NCI-H460 (cell line): Measurements from ENCODE around the gene LITAF. TPM values are rescaled to one million over a fixed set of nuclear protein-coding genes. Genes with fewer than 3 reads are reported as not detected.

ENCODE experiments used
- DNase-seq: peaks from one replicate; pipeline ENCODE4 v3.0.0-alpha.2; 2016; ENCODE audit warnings: low read depth; ENCODE audit errors: extremely low read depth
- total RNA-seq: library from RNA; depleted of rRNA; stranded (reverse); fragments of >200 nt; shearing (Covaris generic); gene quantifications from 2 replicates; pipeline ENCODE4 v1.2.3, GENCODE V29; 2014

LITAF gene
- total RNA-seq, 1 experiment from 2014 or later: 63.5 TPM

- no peak for DNase-seq
Measured at GRCh38 chr16:11556945-11557720, 29.6 kb downstream of the LITAF start.

GRCh38 chr16:11556214-11556819 is 30.4 kb downstream of the LITAF start:
- no peak for DNase-seq

GRCh38 chr16:11554053-11554452 is 32.7 kb downstream of the LITAF start:
- no peak for DNase-seq

- DNase-seq: no peak
Measured at GRCh38 chr16:11553371-11553770, 33.3 kb downstream of the LITAF start.

DNA sequence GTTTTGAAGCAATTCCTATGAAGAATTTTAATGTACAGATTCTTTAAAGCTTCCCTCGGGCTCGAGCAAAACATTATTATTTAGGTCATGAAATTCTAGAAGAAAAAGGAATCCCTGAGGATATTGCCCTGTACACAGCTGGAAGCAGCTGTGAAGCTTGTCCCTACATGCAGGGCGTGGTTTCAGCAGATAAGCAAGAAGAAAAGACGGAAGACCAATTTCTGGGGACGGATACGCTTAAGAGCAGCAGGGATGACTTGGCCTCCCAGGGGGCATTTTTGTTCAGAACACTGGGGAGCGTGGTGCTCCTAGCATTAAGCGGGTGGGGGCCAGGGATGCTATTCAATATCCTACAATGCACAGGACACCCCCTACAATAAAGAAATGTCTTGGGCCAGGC is 34.3 kb downstream of the LITAF start:
- no peak for DNase-seq

DNA sequence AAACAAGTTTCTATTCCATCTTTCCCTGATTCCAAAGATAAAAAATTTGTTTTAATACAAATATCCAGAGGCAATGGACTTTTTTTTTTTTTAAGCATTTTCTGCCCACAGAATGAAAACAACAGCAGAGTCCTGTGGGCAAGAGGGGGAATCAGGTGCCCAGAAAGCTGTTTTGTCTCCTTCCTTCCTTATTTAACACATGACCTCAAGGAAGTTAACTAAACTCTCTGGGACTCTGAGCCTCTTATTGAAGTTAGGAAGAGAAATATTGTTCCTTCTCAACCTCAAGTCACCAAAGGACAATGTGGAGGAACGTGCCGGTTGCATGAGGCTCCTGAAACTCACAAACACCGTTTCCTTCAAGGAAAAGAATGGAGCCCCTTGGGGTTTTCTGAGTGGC is 34.9 kb downstream of the LITAF start:
- no peak for DNase-seq

- DNase-seq: no peak
Measured at GRCh38 chr16:11550791-11551498, 35.8 kb downstream of the LITAF start.

DNA sequence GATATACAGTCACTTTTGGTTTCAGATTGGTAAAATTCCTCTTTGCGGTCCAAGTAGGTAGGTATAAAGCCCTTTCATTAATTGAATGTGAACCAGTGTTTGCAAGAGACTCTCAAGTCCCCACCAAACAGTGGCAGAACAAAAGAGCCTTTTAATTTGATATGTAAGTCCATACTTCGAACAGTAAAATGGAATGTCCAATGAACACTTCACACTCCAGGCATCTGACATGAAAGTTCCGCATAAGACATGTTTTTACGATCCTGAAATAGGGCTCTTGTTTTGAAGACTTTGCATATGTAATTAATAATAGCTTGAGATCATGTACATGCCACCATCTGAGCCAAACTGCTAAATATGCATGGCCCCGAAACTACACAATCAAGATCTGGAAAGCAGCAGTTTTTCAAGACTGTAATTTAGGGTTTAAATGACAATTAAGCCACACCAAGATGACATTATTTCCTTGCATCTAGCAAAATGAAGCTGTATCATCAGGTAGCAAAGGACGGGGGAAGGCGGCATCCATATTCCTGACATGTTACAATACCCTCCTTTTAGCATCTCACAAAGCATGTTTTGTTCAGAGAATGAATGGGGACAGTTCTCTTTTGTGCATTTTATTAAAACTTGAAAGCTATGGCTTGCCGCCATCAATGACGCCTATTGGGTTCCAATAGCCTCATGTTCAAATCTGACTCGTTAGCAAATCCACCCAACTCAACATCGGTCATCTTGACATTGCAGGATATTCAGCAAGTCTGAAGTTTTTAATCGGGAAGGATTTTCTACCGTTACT is 39.4 kb downstream of the LITAF start:
- no peak for DNase-seq

DNA sequence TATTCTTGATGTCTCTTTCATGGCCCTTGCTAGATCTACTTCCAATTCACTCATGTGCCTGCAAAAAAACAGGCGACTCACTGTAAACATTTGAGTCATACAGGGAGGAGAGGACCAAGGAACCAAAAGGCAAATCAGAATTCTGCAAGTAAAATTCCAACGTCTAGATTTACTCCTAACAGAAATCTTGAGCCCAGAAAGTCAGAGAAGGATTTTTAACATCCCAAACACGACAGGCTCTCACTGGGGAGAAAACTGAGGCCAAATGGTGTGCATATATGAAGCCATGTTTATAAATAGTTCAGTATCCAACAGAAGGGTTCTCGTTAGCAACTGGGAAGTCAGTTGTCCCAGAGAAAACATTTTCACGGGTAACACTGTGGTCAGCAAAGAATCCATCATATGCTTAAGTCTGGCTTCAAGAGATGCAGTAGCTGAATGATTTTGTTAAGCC is 40.1 kb downstream of the LITAF start:
- DNase-seq: no peak

DNA sequence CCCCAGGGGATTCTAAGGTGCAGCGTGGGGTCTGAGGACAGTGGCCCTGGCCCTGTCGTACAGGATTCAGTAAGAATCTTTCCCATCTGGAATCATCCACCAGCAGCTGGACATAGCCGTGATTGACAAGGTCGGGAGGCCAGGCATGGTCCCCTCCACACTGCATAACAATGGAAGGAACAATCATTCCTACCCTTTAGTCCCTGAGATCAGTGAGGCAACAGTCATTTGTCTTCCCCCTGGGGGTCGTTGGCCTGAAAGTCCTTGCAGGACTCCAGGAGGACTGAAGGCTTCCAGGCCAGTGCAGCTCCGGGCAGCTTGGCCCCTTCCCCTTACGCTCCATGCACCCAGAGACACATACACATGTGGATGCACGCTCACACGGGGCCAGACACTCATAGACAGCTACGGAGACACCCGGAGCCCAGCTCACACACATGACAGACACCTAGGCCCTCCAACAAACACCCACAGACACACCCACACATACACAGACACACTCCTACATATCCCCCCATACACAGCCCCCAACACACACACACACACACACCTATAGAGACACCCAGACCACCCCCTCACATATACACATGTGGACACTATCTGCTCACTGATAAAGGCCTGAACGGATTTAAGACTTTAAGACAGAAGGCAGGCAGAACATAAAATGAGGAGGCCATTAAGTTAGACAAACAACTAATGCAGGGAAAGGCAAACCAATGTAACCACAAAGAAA is 42.9 kb downstream of the LITAF start:
- no peak for DNase-seq

DNA sequence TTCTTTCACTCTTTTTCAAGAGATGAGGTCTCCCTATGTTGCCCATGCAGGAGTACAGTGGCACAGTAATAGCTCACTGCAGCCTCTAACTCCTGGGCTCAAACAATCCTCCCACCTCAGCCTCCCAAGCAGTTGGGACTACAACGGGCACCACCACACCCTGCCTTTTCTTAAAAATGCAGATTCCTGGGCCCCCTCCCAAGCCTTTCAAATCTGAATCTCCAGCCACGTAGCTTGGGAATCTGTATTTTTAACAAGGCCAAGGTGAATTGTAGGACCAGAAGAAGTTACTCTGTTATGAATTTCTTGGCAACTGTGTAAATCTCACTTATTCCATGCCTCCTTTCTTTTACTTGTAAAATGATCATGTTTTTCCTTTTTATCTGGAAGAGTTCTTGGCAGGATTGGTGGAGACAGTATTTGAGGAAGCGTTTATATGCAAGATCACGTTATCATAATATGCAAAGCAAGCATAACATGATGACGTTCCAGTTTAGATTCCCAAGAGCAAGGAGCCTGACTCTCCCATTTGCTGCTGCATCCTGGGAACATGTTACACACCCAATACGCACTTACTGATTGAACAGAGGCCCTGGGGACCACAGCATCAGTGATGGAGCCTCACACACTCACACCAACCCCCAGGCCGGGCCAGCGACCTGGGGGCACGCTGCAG is 44.5 kb downstream of the LITAF start:
- no peak for DNase-seq

DNA sequence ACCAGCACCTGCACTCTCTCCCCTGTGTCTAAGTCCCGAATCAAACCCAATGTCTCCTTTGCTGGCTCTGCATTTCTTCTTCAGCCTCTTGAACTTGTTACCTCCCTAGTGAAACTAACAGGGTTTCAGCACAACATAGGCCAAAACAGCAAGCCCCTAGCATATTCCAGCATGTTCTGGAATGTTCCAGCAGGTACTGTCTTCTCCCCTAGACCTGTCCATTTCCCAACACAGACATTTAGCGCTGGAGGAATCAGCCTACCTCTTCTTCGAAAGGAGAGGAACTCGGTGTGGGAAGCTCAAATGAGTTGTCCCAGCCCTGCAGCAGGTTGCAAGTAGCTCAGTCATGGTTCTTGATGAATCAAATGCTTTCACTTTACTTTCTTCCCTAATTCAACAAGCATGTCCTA is 47.1 kb downstream of the LITAF start:
- DNase-seq: no peak

GRCh38 chr16:11538880-11539279 is 47.8 kb downstream of the LITAF start:
- DNase-seq: no peak

DNA sequence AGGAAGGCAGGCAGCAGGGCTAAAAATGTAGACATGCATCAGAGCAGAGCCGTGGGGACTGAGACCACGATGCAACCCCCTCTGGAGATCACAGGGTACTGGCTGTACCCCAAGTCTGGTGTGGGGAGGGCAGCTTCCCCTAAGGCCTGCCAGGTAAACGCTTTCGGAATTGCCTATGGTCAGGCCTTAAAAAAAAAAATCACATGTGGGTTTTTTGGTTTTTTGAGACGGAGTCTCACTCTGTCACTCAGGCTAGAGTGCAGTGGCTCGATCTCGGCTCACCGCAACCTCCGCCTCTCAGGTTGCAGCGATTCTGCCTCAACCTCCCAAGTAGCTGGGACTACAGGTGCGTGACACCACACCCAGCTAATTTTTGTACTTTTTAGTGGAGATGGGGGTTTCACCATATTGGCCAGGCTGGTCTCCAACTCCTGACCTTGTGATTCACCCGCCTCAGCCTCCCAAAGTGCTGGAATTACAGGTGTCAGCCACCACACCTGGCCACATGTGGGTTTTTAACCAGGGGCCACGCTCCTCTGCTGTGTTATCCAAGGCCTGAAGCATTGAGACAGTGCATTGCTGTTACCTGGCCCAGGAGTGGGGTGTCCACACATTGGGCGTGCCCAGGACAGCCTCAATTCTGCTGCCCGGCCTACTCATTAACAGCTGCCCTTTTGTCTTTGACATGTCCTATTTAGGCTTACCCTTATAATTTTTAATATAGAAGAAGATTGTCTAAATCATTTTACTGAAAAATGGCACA is 50.4 kb downstream of the LITAF start:
- no peak for DNase-seq

- DNase-seq: no peak
Measured at GRCh38 chr16:11535494-11535893, 51.2 kb downstream of the LITAF start.

DNA sequence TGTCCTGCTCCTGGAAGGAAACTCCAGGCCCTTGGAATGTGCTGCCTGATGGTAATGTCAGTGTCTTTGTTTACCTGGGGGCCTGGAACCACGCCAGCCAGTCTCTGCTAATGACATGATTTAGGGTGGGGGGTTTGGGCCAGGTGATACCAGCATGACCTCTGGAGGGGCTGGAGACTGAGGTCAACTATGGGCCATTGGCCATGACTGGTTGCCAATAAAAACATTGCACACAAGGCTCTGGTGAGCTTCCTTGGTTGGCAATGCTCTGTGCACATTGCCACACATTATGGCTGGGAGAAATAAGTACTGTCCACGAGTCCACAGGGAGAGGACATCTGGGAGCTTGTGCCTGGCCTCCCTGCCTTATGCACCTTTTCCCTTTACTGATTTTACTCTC is 52.5 kb downstream of the LITAF start:
- peak; percentile 16 for DNase-seq

GRCh38 chr16:11533588-11533987 is 53.1 kb downstream of the LITAF start:
- DNase-seq: no peak

DNA sequence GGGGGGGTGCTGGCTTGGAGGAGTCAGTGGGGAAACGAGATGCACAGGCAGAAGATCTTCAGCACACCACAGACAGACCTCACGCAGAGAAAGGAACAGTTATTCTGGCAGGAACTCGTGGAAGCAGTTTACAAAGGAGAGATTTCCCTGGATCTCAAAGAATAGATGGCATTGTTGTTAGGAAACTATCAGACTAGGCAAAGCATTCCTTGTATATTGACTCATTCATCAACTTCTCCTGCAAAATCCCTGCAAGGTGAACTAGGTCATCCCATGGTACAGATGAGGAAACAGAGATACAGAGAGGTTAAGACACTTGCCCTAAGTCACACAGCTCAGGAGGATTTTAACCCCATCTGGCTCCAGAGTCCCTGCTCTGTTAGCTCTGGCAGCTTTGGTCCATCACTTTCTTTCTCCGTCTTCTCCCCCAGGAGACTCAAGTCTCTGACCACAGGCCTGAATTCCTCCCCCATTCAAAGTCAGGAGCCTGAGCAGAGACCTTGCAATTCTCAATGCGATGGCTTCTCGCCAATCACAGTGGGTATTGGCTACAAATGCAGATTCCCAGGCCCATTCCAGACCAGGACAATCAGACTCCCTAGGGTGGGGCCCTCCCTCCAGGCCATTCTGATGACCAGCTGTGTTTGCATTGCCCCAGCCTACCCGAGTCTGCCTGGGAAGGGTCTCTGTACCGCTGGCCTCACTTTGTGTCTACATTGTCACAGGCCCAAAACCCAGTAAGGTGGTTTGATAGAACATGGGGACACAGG is 56.4 kb downstream of the LITAF start:
- no peak for DNase-seq
